B cell (primary cell): ENCODE results near the gene RNF207.

ENCODE experiments used
- CTCF ChIP-seq: fragments of 200-600 bp; IDR thresholded peaks from one replicate; pipeline ENCODE4 v1.8.0; 2022; ENCODE audit warnings: antibody characterized with exemption, mild to moderate bottlenecking
- EZH2 ChIP-seq: IDR thresholded peaks from 2 replicates; pipeline ENCODE4 v1.6.1; 2012; ENCODE audit warnings: borderline replicate concordance, low read depth, mild to moderate bottlenecking, moderate library complexity, low read length; ENCODE audit not compliant: insufficient read depth, poor library complexity, severe bottlenecking

GRCh38 chr1:6165441-6165985, 40.4 kb upstream of the RNF207 start:
- TF ChIP-seq CTCF, result no peak
- TF ChIP-seq EZH2, result no peak
